ENCODE measurements around the gene CPTP.
A peak's percentile ranks its signal among the peaks of the same experiment; 100 is the strongest.
"Not testable (repeated sequence)": the region's sequence is repeated elsewhere in the genome, so short reads cannot be mapped to it uniquely, and the experiment has no call there.

CPTP gene

DNA sequence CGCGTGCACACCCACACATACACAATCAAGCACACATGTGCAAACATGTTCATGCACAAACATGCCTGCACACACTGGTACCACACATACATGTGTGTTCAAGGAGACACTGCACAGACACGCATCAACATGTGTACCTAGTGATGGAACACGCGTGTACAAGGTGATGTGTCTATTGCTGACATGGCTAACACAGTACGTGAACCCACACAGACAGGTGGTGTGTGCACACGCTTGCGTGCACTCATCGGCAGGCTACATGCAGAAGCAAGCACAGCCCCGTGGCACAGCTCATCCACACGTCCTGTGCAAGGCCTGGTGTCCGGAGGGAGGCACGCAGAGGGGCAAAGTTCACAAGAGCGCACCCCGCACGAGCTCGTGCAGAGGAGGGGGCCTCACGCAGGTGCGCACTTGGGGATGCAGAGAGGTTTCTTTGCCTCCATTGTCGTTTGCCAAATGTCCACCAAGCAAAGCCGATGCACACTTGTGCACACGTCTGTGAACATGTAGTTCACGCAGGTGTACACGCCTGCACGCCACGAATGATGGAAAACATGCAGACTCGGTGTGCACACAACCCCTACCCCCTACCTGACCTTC, 17.8 kb upstream of the CPTP start:
- no peak for DNase-seq (ENCODE audit: low read depth)

GRCh38 chr1:1307261-1307922, 17.2 kb upstream of the CPTP start:
- DNase-seq (ENCODE audit: low read depth) = no peak

GRCh38 chr1:1307923-1308755, 16.5 kb upstream of the CPTP start, which contains the start of the genes ACAP3 and PUSL1:
Gene ACAP3, minus strand, starts transcription at chr1:1307930. Its CDS starts 115 bp downstream, at chr1:1307815.
Gene PUSL1, plus strand, starts transcription at chr1:1308597. Its CDS starts 47 bp downstream, at chr1:1308644.
- peak; percentile 81 for DNase-seq (ENCODE audit: low read depth)

DNA sequence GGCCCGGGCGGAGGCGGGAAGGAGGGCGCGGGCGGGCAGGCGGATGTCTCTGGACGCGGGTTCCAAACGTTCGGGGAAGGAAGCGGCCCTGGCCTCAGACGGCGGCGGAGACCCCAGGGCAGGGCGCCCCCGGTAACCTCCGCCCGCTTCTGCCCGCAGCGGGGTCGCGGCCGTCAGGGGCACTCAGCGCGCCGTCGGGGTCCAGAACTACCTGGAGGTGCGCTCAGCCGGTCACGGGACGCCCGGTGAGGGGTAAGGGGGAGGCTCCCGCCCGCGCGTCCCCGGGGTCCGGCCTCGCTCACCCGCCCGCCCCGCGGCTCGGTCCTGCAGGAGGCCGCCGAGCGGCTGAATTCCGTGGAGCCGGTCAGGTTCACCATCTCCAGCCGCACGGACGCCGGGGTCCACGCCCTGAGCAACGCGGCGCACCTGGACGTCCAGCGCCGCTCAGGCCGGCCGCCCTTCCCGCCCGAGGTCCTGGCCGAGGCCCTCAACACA, 15.8 kb upstream of the CPTP start:
- DNase-seq (ENCODE audit: low read depth) = no peak

- no peak for DNase-seq (ENCODE audit: low read depth)
Measured at GRCh38 chr1:1309251-1310108, 15.1 kb upstream of the CPTP start.

DNA sequence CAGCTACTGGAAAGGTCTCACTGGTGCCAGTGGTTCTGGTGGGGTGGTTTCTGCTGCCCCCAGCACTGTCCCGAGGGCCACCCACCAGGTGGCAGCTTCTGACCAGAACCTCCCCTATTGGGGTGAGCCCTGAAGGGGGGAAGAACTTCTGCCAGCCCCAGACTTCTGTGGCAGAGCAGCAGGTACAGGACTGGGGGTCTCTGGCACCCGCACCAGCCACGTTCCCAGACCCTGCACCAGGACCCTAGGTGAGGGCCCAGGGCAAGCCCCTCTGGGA, 14.6 kb upstream of the CPTP start:
- no peak for DNase-seq (ENCODE audit: low read depth)

- DNase-seq (ENCODE audit: low read depth) = no peak
Measured at GRCh38 chr1:1310476-1311053, 14.0 kb upstream of the CPTP start.

DNA sequence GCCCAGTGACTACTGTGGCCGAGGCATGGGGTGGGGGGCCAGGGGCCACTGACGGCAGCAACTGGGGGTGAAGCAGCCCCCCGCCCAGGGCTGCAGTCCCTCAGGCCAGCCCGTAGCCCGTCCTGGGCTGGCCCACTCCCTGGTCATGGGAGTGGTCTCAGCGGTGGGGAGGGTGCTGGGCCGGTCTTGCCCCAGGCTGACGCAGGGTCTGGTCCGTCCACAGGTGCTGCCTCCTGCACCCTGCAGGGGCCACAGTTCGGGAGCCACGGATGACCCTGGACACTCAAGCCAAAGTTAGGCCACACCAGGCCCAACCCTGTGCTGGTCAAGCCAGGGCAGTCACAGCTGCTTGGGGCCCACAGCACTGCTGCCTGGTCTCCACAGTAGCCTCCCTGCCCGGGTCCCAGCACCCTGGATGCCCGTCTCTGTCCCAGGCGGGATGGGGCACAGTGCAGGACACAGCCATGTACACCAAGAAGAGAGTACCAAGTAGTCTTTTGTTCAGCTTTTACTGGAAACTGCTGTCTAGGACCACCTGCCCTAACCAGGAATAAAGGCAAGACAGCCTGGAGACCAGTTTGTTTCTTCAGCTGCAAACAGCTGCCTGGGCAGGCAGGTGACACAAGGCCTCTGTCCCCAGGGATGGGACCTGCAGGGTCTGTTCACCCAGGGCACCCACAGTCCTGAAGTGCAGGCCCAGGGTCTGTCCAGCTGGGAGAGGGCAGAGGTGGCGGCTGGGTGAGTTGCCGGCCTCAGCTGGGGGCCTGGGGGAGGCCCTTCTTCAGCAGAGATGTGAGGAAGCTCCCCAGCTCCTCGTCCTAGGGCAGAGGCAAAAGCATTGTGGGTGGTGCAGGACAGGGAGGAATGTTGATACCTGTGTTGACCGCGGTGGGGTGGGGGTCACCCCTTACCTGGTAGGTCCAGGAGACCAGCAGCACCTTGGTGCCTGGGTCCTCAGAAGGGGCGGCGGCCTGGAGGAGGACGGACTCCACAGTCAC, 13.2 kb upstream of the CPTP start:
- no peak for DNase-seq (ENCODE audit: low read depth)

GRCh38 chr1:1312450-1313314, 11.9 kb upstream of the CPTP start:
- DNase-seq (ENCODE audit: low read depth) = no peak

GRCh38 chr1:1313500-1314236, 10.9 kb upstream of the CPTP start:
- DNase-seq (ENCODE audit: low read depth) = no peak

DNA sequence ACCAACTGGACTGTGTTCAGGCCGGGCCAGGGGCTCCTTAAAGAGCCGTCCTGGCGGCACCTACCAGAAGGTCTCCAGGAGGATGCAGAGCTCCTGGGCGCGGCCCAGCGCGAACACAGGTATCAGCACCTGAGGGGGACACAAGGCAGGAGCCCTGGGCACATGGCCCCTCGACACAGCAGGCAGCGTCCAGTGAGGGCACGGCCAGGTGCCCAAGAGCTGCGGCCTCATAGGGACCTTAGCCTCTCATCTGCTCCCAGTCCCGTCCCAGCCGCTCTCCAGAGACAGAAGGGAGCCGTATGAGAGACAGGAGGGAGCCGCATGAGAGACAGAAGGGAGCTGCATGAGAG, 10.4 kb upstream of the CPTP start:
- DNase-seq (ENCODE audit: low read depth) = no peak

GRCh38 chr1:1314678-1315335, 9.8 kb upstream of the CPTP start:
- DNase-seq (ENCODE audit: low read depth) = no peak

- no peak for DNase-seq (ENCODE audit: low read depth)
Measured at GRCh38 chr1:1315435-1315954, 9.1 kb upstream of the CPTP start.

DNA sequence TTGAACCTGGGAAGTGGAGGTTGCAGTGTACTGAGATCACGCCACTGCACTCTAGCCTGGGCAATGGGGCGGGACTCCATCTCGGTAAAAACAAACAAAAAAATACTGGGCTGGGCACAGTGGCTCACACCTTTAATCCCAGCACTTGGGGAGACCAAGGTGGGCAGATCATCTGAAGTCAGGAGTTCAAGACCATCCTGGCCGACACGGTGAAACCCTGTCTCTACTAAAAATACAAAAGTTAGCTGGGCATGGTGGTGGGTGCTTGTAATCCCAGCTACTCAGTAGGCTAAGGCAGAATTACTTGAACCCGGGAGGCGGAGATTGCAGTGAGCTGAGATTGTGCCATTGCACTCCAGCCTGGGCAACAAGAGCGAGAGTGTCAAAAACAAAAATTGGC, 8.4 kb upstream of the CPTP start:
- DNase-seq (ENCODE audit: low read depth) = not testable (repeated sequence)

GRCh38 chr1:1317420-1317819, 7.2 kb upstream of the CPTP start:
- DNase-seq (ENCODE audit: low read depth) = no peak

DNA sequence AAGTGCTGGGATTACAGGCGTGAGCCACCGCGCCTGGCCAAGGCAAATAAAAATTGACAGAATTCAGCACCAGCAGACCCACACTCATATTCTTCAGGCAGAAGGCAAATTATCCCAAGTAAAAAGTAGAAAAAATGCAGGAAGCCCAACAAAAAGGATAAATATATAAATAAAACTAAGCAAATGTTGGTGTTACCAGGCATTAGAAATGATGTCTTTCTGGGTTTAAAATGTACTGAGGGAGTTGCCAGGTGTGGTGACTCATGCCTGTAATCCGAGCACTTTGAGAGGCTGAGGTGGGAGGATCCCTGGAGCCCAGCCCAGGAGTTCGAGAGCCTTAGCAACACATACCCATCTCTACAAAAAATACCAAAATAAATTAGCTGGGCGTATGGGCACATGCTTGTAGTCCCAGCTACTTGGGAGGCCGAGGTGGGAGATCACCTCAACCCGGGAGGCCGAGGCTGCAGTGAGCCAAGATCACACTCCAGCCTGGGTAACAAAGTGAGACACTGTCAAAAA, 6.4 kb upstream of the CPTP start:
- DNase-seq (ENCODE audit: low read depth) = no peak

- DNase-seq (ENCODE audit: low read depth) = no peak
Measured at GRCh38 chr1:1318777-1319645, 5.6 kb upstream of the CPTP start.
